Activated T-cell treated with anti-CD3 and anti-CD28 coated beads for 4 hours (primary cell): ENCODE measurements around the gene HOXB6.

Source experiments
- DNase-seq: peaks from one replicate; pipeline ENCODE4 v3.0.0-alpha.2; 2020

Gene HOXB6

GRCh38 chr17:48634493-48635208 lies 29.9 kb upstream of the HOXB6 start:
- no peak for DNase-seq

- DNase-seq, result no peak
Observed at GRCh38 chr17:48633266-48633677, 28.5 kb upstream of the HOXB6 start.

GRCh38 chr17:48632579-48633265 lies 27.9 kb upstream of the HOXB6 start:
- DNase-seq, result no peak

GRCh38 chr17:48631693-48632578 lies 27.1 kb upstream of the HOXB6 start:
- no peak for DNase-seq

- no peak for DNase-seq
Observed at GRCh38 chr17:48630925-48631692, 26.3 kb upstream of the HOXB6 start.

- no peak for DNase-seq
Observed at GRCh38 chr17:48630009-48630924, 25.5 kb upstream of the HOXB6 start.

GRCh38 chr17:48629411-48629759 lies 24.6 kb upstream of the HOXB6 start:
- no peak for DNase-seq

GRCh38 chr17:48628649-48629410 lies 24.0 kb upstream of the HOXB6 start:
- no peak for DNase-seq

- no peak for DNase-seq
Observed at GRCh38 chr17:48627623-48628521, 23.1 kb upstream of the HOXB6 start.

GRCh38 chr17:48627118-48627597 lies 22.4 kb upstream of the HOXB6 start:
- DNase-seq, result no peak

- peak; percentile 60 for DNase-seq
Observed at GRCh38 chr17:48626245-48627117, 21.7 kb upstream of the HOXB6 start, which contains the start of gene HOXB9. Gene HOXB9, minus strand, starts transcription at chr17:48626358. Its CDS starts 89 bp downstream, at chr17:48626269.

GRCh38 chr17:48625495-48626244 lies 20.9 kb upstream of the HOXB6 start:
- no peak for DNase-seq

- DNase-seq, result no peak
Observed at GRCh38 chr17:48624544-48625494, 20.0 kb upstream of the HOXB6 start.

GRCh38 chr17:48624118-48624517 lies 19.3 kb upstream of the HOXB6 start:
- no peak for DNase-seq

GRCh38 chr17:48623583-48623982 lies 18.8 kb upstream of the HOXB6 start:
- no peak for DNase-seq

GRCh38 chr17:48622857-48623256 lies 18.1 kb upstream of the HOXB6 start:
- DNase-seq, result no peak
